ENCODE measurements around the gene RILP. TPM values are rescaled to one million over a fixed set of nuclear protein-coding genes. Genes with fewer than 3 reads are reported as not detected.
A peak's percentile ranks its signal among the peaks of the same experiment; 100 is the strongest.

RILP gene
- total and polyA plus RNA-seq, 10 of the 15 experiments (the other 5 are each of a cell fraction or from before 2014, with no cell fraction given) = 0.60 to 6.1 (median 3.3) TPM; not detected in 1

DNA sequence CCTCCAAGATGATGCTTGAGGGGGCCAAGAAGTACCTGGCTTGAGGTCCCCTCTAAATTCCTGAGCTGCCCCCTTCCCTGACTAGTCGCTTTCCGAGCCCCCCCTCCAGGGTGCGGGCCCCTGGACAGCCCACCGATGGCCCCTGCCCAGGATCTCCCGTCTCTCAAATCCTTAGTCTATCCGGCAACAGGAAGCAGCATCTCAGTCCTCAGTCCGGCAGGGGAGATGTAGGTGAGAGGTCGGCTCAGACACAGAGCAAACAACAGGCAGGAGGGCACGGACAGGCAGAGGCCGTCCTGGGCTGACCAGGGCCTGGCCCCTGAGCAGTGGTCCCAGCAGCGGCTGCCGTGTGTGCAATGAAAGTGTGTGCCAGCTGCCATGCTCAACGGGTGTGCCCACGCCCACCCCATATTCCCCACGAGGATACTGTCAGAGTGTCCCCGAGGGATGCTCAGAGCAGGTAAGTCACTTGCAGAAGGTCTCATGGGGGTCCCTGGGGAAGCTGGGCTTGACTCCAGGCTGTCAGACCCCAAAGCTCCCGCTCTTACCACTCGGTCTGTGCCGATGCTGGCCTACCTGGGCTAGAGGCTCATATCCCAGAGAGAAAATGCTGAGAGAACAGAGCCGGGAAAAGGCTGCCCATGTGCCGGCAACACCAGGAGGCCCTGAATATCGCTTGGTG lies 28.3 kb downstream of the RILP start (continued):
- no peak for TF ChIP-seq CEBPZ (IDR thresholded peaks at IDR 0.05; ENCODE audit: low read depth, low read length)

DNA sequence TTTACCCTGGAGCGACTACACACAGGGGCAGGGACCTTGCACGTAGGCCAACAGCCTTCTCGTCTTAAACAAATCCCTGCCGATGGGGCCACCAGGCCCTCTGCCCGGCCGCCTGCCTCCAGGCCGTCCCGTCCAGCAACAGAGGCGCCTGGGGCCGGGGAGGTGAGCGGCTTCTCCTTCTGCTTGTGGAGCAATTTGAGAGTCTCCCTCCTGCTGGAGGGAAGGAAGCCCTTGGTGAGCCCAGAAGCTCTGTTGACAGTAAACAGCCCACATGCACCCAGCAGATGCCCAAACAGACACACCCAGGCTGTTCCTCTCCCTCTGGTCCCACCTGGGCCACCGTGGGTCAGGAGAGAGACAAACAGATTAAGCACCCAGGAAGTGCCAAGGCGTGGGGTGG lies 29.2 kb downstream of the RILP start:
- Histone ChIP-seq H2AFZ (ENCODE audit: control insufficient read depth, low read depth, low read length) (no peak overlapping the region), H3K27me3 (replicated peaks in 1 of 2; ENCODE audit: control insufficient read depth in 2 of 2, insufficient read depth in 2 of 2, low read length in 1 of 2) (no peaks in the 10 kb centered on the region), H4K20me1 (ENCODE audit: control insufficient read depth, insufficient read depth) (no peaks in the 10 kb centered on the region), H3K9ac (ENCODE audit: control insufficient read depth, insufficient read depth, low read length) (no peak overlapping the region), H3K27ac (ENCODE audit: control insufficient read depth, insufficient read depth) (no peak overlapping the region), H3K4me1 (ENCODE audit: control insufficient read depth, insufficient read depth, low read length) (peaks cover 3% of the 10 kb centered on the region), H3K79me2 (ENCODE audit: control insufficient read depth, insufficient read depth, low read length) (no peaks in the 10 kb centered on the region; the same call in 1 of the 2 replicates), H3K9me3 (replicated peaks; ENCODE audit: control insufficient read depth, insufficient read depth, low read length) (no peaks in the 10 kb centered on the region), H3K36me3 (ENCODE audit: control insufficient read depth in 2 of 2, insufficient read depth in 2 of 2, low read length in 1 of 2) (no peaks in the 10 kb centered on the region), H3K4me3 (no peak overlapping the region), H3K4me2 (ENCODE audit: control insufficient read depth, insufficient read depth) (no peak overlapping the region)
- ATAC-seq (peak; percentile 19; the same call in 2 of the 3 replicates), FAIRE-seq (no peak), DNase-seq (ENCODE audit: low read depth, low spot score) (no peak)
- ChIA-PET SMC1A (ENCODE audit: uncharacterized antibody, unreplicated experiment) (no interaction called here), RAD21 (ENCODE audit: unreplicated experiment) (no interaction called here), POLR2A (interaction anchor here (0.6 kb wide), 1 partner anchor 342 kb away, joined by 4 read pairs; no protein-coding TSS in a partner anchor), CTCF (no interaction called here)
- intact Hi-C loops (cut with micrococcal nuclease; ENCODE audit: unreplicated experiment) = no loop called here
- in situ Hi-C loops (cut with MboI) = loop anchor here (10.0 kb wide), 1 partner anchor 46 kb away; no protein-coding TSS in a partner anchor
- BruUV-seq (replicated peaks) = no TSS peak
- WGBS (ENCODE audit: insufficient coverage, insufficient replicate concordance, low lambda C conversion rate, missing lambda C conversion rate) = 86% methylated on average over 13 of the region's 13 CpGs
- no peak for TF ChIP-seq SMAD5 (IDR thresholded peaks at IDR 0.05; ENCODE audit: low read depth)
- no peak for TF ChIP-seq CBX5 (IDR thresholded peaks at IDR 0.05; ENCODE audit: low read depth)
- no peak for TF ChIP-seq USF1 (IDR thresholded peaks at IDR 0.05; ENCODE audit: borderline replicate concordance, extremely low read length, insufficient read depth, low read depth, low read length)
- TF ChIP-seq, protein P1, sequence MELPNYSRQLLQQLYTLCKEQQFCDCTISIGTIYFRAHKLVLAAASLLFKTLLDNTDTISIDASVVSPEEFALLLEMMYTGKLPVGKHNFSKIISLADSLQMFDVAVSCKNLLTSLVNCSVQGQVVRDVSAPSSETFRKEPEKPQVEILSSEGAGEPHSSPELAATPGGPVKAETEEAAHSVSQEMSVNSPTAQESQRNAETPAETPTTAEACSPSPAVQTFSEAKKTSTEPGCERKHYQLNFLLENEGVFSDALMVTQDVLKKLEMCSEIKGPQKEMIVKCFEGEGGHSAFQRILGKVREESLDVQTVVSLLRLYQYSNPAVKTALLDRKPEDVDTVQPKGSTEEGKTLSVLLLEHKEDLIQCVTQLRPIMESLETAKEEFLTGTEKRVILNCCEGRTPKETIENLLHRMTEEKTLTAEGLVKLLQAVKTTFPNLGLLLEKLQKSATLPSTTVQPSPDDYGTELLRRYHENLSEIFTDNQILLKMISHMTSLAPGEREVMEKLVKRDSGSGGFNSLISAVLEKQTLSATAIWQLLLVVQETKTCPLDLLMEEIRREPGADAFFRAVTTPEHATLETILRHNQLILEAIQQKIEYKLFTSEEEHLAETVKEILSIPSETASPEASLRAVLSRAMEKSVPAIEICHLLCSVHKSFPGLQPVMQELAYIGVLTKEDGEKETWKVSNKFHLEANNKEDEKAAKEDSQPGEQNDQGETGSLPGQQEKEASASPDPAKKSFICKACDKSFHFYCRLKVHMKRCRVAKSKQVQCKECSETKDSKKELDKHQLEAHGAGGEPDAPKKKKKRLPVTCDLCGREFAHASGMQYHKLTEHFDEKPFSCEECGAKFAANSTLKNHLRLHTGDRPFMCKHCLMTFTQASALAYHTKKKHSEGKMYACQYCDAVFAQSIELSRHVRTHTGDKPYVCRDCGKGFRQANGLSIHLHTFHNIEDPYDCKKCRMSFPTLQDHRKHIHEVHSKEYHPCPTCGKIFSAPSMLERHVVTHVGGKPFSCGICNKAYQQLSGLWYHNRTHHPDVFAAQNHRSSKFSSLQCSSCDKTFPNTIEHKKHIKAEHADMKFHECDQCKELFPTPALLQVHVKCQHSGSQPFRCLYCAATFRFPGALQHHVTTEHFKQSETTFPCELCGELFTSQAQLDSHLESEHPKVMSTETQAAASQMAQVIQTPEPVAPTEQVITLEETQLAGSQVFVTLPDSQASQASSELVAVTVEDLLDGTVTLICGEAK (IDR thresholded peaks at IDR 0.05; ENCODE audit: borderline replicate concordance) = no peak
- TF ChIP-seq HCFC1 (IDR thresholded peaks at IDR 0.05; ENCODE audit: low read length) = no peak
- no peak for TF ChIP-seq E4F1 (IDR thresholded peaks at IDR 0.05; ENCODE audit: borderline replicate concordance, partially characterized antibody)
- TF ChIP-seq CBFB (IDR thresholded peaks at IDR 0.05; ENCODE audit: low read depth) = no peak
- no peak for TF ChIP-seq NFYB (IDR thresholded peaks at IDR 0.05; ENCODE audit: insufficient read depth, low read depth, low read length)
- no peak for TF ChIP-seq ZNF384 (IDR thresholded peaks at IDR 0.05; ENCODE audit: borderline replicate concordance, low read depth, low read length)

All from GM12878 (cell line).